GM19467 (cell line): ENCODE results near the gene INTS14.
A peak's percentile ranks its signal among the peaks of the same experiment; 100 is the strongest.

Experiments used
- ATAC-seq: cut with Tn5 transposase; IDR thresholded peaks from one replicate; pipeline ENCODE4 v1.9.1; 2021; ENCODE audit warnings: mild to moderate bottlenecking, moderate library complexity; ENCODE audit not compliant: unreplicated experiment

The INTS14 gene

DNA sequence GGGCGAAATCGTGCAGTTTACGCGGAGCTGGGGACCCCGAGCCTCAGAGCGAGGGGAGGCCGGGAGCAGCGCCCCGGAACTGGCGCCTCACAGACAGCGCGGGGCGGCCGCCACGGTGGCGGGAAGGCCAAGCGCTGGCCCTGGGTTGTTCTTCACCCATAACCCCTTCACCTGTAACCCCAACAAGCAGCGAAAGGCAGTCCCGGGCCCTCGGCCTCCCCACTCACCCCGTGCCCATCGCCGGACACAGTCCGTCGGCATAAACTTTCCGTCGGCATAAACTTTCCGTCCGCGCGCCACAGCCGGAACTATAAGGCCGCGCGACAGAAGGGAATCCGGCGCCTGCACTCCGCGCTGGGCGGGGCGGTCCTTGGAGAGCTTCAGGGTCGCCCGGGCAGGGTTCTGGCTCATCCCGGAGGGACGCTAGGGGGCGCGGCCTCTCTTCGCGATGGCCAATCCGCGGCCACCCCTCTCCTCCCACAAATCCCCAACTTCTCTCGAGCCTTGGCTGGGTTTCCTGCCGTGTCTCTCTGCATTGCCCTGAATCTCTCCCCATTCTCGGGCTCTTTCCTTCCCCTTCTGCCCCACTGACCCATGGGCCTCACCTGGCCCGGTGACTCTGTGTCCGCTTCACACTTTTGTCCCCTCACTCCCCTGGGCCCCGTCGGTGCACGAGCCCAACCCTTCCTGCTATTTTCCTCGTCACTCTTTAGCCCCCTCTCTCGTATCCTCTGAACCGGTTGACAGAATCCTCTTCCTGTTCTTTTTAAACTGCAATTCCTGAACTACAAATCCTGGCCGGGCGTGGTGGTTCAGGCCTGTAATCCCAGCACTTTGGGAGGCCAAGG lies at the start of gene INTS14:
Gene INTS14, minus strand, starts transcription at position 261 of the 848 bp plus-strand sequence. CDS start 3,751 bp downstream, outside the sequence.
- peak; percentile 93 for ATAC-seq

GRCh38 chr15:65659502-65660052 lies 48.6 kb upstream of the INTS14 start:
- no peak for ATAC-seq

- no peak for ATAC-seq
These were observed 44.5 kb upstream of the INTS14 start for GRCh38 chr15:65655457-65655856.

- ATAC-seq = no peak
These were observed 44.1 kb upstream of the INTS14 start for GRCh38 chr15:65655026-65655425.

DNA sequence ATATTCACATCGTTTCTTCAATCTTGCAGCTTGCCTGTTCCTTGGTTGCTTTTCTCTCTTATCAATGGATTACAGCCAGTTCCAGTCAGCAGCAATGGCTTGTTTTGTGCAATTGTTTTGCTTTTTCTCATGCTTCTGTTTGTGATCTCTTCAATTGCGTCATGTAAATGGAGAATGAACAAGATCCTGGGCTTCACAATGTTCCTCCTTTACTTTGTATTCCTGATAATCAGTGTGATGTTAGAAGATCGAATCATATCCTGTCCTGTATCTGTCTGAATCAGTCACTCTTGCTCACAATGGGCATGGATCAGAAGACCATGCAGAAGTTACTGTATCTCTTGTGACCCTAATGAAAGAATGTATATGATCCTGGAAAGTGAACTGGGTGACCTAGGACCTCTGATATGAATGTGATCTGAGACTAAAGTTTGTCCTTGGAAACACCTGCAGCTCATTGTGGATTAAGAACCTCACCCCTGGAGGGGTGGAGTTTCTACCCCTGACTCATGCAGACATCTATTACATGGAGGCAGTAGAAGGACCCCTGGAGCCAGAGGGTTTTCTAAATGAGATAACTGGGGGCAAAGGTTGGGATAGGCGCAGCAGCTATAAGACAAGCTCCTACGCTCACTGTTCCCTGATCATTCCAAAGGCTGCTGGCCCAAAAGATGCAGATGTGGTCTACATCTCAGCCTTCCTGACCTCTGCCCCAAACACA lies 43.0 kb upstream of the INTS14 start:
- no peak for ATAC-seq

DNA sequence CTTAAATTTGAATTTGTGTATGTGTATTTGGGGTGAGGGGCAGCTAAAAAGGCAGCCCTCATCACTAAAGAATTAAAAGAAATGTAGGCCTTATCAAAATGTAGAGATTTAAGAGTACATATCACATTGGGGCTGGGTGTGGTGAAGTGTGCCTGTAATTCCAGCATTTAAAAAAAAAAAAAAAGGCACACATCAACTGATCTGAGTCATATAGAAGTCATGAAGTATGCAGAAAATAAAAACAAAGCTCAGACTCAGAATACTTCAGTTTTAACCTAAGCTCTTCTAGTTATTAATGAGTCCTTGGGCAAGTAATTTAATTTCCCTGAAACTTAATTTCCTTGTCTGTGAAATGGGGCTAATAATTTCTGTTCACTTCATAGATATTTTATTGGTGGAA lies 42.4 kb upstream of the INTS14 start:
- no peak for ATAC-seq

DNA sequence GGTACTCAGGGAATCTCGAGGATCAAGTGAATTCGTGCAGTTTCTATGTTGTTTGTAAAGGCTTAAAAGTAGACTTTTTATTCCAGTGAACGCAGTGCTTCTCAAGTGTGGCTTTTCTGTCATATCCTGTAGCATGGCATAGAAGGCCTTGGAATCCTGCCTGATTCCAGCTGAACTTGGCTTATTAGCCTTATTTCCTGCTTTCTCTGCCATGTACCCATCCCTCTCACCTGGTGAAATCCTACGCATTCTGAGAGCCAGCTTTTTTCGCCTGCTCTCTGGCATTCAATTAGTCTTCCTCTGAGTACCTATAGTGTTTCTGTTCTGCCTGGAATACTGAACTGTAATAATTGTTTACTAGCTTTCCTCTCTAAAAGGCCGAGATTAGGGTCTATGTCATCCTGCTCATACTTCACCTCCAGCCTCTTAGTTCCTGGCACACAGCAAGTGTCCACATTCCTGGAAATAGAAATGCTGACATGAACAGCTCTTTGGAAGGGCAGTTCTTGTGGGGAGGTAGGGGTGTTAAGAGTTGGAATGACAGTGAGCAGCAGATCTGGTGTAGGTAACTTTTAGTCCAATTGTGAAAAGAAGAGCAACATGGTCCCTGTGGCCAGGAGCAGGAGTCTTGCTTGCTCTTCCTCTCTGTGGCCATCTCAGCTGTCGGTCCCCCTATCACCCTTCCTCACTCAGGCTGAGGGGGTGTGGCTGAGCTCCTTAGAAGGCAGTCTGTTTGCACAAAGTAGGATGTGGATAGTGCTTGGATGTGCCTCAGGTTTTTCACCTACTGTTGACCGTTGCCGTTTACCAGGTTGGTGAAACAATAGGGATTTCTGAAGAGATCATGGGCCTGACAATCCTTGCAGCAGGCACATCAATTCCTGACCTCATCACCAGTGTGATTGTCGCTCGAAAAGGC lies 41.2 kb upstream of the INTS14 start:
- ATAC-seq = no peak

DNA sequence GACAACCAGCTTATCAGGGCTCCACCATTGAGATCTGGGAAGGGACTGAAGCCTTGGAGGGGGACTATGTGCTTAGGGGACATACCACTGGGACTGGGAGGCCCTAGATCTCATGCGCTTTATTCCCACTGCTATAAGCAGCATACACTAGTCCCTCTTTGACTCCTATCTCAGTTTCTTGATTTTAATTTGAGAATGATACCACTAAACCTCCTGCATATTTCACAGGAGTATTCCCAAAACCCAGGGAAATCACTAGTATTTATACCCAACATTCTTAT lies 40.1 kb upstream of the INTS14 start:
- ATAC-seq = no peak

DNA sequence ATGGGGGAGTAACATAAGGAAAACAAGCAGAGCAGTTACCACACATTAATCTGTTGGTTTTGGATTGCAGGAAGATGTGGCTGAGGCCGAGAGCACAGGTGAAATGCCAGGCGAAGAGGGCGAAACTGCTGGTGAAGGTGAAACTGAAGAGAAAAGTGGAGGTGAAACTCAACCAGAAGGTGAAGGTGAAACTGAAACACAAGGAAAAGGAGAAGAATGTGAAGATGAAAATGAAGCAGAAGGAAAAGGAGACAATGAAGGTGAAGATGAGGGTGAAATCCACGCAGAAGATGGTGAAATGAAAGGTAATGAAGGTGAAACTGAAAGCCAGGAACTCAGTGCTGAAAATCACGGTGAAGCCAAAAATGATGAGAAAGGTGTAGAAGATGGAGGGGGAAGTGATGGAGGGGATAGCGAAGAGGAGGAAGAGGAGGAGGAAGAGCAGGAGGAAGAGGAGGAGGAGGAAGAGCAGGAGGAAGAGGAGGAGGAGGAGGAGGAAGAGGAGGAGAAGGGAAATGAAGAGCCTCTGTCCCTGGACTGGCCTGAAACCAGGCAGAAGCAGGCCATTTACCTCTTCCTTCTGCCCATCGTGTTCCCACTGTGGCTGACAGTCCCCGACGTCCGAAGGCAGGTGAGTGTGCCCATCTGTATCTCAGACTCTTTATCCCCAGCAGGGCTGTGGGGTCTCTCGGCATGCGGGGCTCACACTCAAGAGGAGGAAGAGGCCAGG lies 39.5 kb upstream of the INTS14 start:
- ATAC-seq = no peak

GRCh38 chr15:65646486-65646885 lies 35.6 kb upstream of the INTS14 start:
- no peak for ATAC-seq

GRCh38 chr15:65645392-65645791 lies 34.5 kb upstream of the INTS14 start:
- ATAC-seq = no peak

- ATAC-seq = no peak
These were observed 33.4 kb upstream of the INTS14 start for GRCh38 chr15:65644282-65644681.

- ATAC-seq = no peak
These were observed 31.7 kb upstream of the INTS14 start for GRCh38 chr15:65642594-65642993.

- no peak for ATAC-seq
These were observed 31.0 kb upstream of the INTS14 start for GRCh38 chr15:65641768-65642475.

GRCh38 chr15:65639509-65639908 lies 28.6 kb upstream of the INTS14 start:
- ATAC-seq = no peak

- ATAC-seq = no peak
These were observed 27.8 kb upstream of the INTS14 start for GRCh38 chr15:65638681-65639089.

- no peak for ATAC-seq
These were observed 27.2 kb upstream of the INTS14 start for GRCh38 chr15:65638109-65638508.

DNA sequence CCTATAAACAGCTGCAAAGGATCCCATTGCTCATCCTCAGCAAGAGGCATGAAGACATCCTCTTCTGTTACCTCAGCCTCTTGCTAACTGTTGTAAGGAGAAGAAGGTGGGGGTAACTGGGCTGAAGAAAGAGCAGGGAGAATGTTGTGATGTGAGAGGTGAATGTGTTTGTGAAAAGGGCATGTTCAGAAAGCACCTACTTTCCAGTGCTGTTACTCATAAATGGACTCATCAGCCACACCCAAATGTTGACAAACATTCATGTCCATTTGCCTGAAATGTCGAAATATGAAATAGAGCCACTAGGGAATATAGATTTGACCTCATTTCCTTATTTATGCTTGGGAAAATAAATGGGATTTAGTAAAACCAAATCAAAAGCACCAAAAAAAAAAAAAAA lies 23.4 kb upstream of the INTS14 start:
- no peak for ATAC-seq

- ATAC-seq = no peak
These were observed 22.8 kb upstream of the INTS14 start for GRCh38 chr15:65633752-65634151.
